Suprapubic skin (tissue), 3 donors: ENCODE measurements around the gene CSTPP1.

Experiments used
- POLR2AphosphoS5 ChIP-seq, 3 donors: sonication (generic); formaldehyde crosslinking; IDR thresholded peaks; one replicate each; pipeline ENCODE4 v1.6.1; 2017; ENCODE audit warnings: antibody characterized with exemption in 3 of 3
- TF ChIP-seq, protein P1 (sequence below), 2 donors: fragments of 200-600 bp in 1 of 2; fragments of 450-650 bp in 1 of 2; sonication (generic) in 1 of 2; IDR thresholded peaks; one replicate each; pipeline ENCODE4 v1.5.1; 2016 to 2019; ENCODE audit warnings: antibody characterized with exemption in 2 of 2, mild to moderate bottlenecking in 1 of 2, moderate library complexity in 1 of 2

DNA sequence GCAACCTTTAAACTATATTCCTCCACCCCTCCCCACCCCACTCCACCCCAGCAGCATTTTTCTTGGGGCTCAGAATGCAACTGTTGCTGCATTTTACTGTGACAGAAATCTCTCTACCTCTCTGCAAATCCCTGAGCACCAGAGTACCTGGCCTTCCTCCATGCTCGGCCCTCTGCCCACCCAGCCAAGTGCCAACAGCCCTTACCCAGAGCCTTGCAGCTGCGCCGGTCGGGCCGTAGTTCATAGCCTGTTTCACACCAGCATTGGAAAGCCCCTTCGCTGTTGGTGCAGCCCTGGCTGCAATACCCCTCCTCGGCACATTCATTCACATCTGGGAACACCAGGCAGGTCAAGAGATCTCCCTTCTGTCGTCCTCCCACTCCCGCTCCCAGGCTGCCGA, 41.6 kb upstream of the CSTPP1 start:
- TF ChIP-seq POLR2AphosphoS5 (IDR thresholded peaks at IDR 0.05): no peak
- TF ChIP-seq, protein P1, sequence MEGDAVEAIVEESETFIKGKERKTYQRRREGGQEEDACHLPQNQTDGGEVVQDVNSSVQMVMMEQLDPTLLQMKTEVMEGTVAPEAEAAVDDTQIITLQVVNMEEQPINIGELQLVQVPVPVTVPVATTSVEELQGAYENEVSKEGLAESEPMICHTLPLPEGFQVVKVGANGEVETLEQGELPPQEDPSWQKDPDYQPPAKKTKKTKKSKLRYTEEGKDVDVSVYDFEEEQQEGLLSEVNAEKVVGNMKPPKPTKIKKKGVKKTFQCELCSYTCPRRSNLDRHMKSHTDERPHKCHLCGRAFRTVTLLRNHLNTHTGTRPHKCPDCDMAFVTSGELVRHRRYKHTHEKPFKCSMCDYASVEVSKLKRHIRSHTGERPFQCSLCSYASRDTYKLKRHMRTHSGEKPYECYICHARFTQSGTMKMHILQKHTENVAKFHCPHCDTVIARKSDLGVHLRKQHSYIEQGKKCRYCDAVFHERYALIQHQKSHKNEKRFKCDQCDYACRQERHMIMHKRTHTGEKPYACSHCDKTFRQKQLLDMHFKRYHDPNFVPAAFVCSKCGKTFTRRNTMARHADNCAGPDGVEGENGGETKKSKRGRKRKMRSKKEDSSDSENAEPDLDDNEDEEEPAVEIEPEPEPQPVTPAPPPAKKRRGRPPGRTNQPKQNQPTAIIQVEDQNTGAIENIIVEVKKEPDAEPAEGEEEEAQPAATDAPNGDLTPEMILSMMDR (IDR thresholded peaks at IDR 0.05): no peak
